GM23338 (cell line): ENCODE measurements around the gene GATA5. TPM values are rescaled to one million over a fixed set of nuclear protein-coding genes. Genes with fewer than 3 reads are reported as not detected.

Experiments
- ATAC-seq: fragments of 200-7000 bp; cut with Tn5 transposase; 3 replicates; pipeline ENCODE4 v1.9.1; 2020
- DNase-seq: peaks from one replicate; pipeline ENCODE4 v3.0.0-alpha.2; 2015; ENCODE audit warnings: low spot score
- H2AFZ ChIP-seq: fragments of 200-600 bp; sonication (generic); 2 replicates; pipeline ENCODE4 v1.8.0; 2016; ENCODE audit warnings: antibody characterized with exemption, mild to moderate bottlenecking, moderate library complexity
- H3F3A ChIP-seq: fragments of 200-600 bp; sonication (generic); replicated peaks from 2 replicates; pipeline ENCODE4 v1.8.0; 2017; ENCODE audit warnings: antibody characterized with exemption, mixed run types, low read depth
- H3K27ac ChIP-seq: fragments of 200-600 bp; sonication (generic); 2 replicates; pipeline ENCODE4 v1.6.1; 2016; ENCODE audit warnings: low read depth
- H3K27me3 ChIP-seq: fragments of 200-600 bp; sonication (generic); 2 replicates; pipeline ENCODE4 v1.8.0; 2016; ENCODE audit warnings: mild to moderate bottlenecking, mixed run types, moderate library complexity; ENCODE audit not compliant: insufficient read depth
- H3K36me3 ChIP-seq: fragments of 200-600 bp; sonication (generic); 2 replicates; pipeline ENCODE4 v1.8.0; 2016; ENCODE audit warnings: mild to moderate bottlenecking; ENCODE audit not compliant: insufficient read depth
- H3K4me1 ChIP-seq: fragments of 200-600 bp; sonication (generic); 2 replicates; pipeline ENCODE4 v1.8.0; 2016; ENCODE audit warnings: mild to moderate bottlenecking, moderate library complexity; ENCODE audit not compliant: insufficient read depth
- H3K4me2 ChIP-seq: fragments of 200-600 bp; sonication (generic); 2 replicates; pipeline ENCODE4 v1.7.1; 2017; ENCODE audit warnings: mixed run types
- H3K4me3 ChIP-seq: fragments of 200-600 bp; sonication (generic); 2 replicates; pipeline ENCODE4 v1.6.1; 2016; ENCODE audit warnings: mixed run types
- H3K79me2 ChIP-seq: fragments of 200-600 bp; sonication (generic); replicated peaks from 2 replicates; pipeline ENCODE4 v1.8.0; 2017; ENCODE audit warnings: mild to moderate bottlenecking; ENCODE audit not compliant: insufficient read depth
- H3K9me2 ChIP-seq: fragments of 200-600 bp; sonication (generic); 2 replicates; pipeline ENCODE4 v1.8.0; 2017; ENCODE audit not compliant: insufficient read depth
- H4K20me1 ChIP-seq: fragments of 200-600 bp; sonication (generic); replicated peaks from 2 replicates; pipeline ENCODE4 v1.8.0; 2017; ENCODE audit warnings: mild to moderate bottlenecking; ENCODE audit not compliant: insufficient read depth
- H3K27ac Mint-ChIP-seq: 2 replicates; pipeline ENCODE4 v1.8.0; 2020; ENCODE audit warnings: inconsistent platforms, mild to moderate bottlenecking, moderate library complexity, mixed read lengths
- H3K27me3 Mint-ChIP-seq: 3 replicates; pipeline ENCODE4 v1.8.0; 2022; ENCODE audit warnings: low read depth, mild to moderate bottlenecking, moderate library complexity, mixed read lengths, inconsistent platforms; ENCODE audit not compliant: insufficient read depth, poor library complexity
- H3K36me3 Mint-ChIP-seq: 3 replicates; pipeline ENCODE4 v1.8.0; 2021; ENCODE audit warnings: low read depth, mild to moderate bottlenecking, inconsistent platforms, moderate library complexity, mixed read lengths
- H3K4me1 Mint-ChIP-seq: 3 replicates; pipeline ENCODE4 v1.8.0; 2020; ENCODE audit warnings: mild to moderate bottlenecking, inconsistent platforms, mixed read lengths
- H3K4me3 Mint-ChIP-seq: 3 replicates; pipeline ENCODE4 v1.8.0; 2021; ENCODE audit warnings: moderate library complexity, mild to moderate bottlenecking, inconsistent platforms, mixed read lengths
- H3K9me3 Mint-ChIP-seq: 3 replicates; pipeline ENCODE4 v1.8.0; 2020; ENCODE audit warnings: moderate library complexity, mild to moderate bottlenecking, inconsistent platforms, mixed read lengths
- CREB1 ChIP-seq: fragments of 250-450 bp; sonication (Bioruptor Pico); IDR thresholded peaks from 2 replicates; pipeline ENCODE4 v1.5.0; 2020; ENCODE audit warnings: low read depth, mild to moderate bottlenecking, moderate library complexity
- CTCF ChIP-seq, 2 experiments: fragments of 200-600 bp in 1 of 2; sonication (generic) in 1 of 2; conservative IDR thresholded peaks; 2 replicates each; pipeline versions ENCODE4 v1.5.1 to v1.6.1; 2016 to 2017; ENCODE audit warnings: antibody characterized with exemption in 2 of 2, low read depth in 2 of 2, mild to moderate bottlenecking in 2 of 2, moderate library complexity in 1 of 2
- EZH2 ChIP-seq: fragments of 200-600 bp; sonication (generic); IDR thresholded peaks from one replicate; pipeline ENCODE4 v1.8.0; 2017; ENCODE audit warnings: antibody characterized with exemption, mild to moderate bottlenecking, low read depth; ENCODE audit not compliant: unreplicated experiment
- EZH2phosphoT487 ChIP-seq: fragments of 200-600 bp; sonication (generic); IDR thresholded peaks from one replicate; pipeline ENCODE4 v1.8.1; 2018; ENCODE audit warnings: antibody characterized with exemption; ENCODE audit not compliant: unreplicated experiment
- JUNB ChIP-seq: IDR thresholded peaks from one replicate; pipeline ENCODE4 v1.6.1; 2016; ENCODE audit warnings: antibody characterized with exemption; ENCODE audit not compliant: unreplicated experiment
- NANOG ChIP-seq: IDR thresholded peaks from 2 replicates; pipeline ENCODE4 v1.6.1; 2016; ENCODE audit warnings: antibody characterized with exemption, borderline replicate concordance
- POLR2AphosphoS5 ChIP-seq: IDR thresholded peaks from 2 replicates; pipeline ENCODE4 v1.6.1; 2016; ENCODE audit warnings: antibody characterized with exemption, low read depth
- REST ChIP-seq: IDR thresholded peaks from one replicate; pipeline ENCODE4 v1.6.1; 2018; ENCODE audit warnings: antibody characterized with exemption; ENCODE audit not compliant: unreplicated experiment
- STAT1 ChIP-seq: IDR thresholded peaks from one replicate; pipeline ENCODE4 v1.6.1; 2016; ENCODE audit warnings: antibody characterized with exemption; ENCODE audit not compliant: unreplicated experiment
- ZNF114 ChIP-seq: fragments of 250-450 bp; sonication (Bioruptor Pico); IDR thresholded peaks from 2 replicates; pipeline ENCODE4 v1.5.0; 2020; ENCODE audit warnings: mild to moderate bottlenecking, moderate library complexity
- ZNF331 ChIP-seq: fragments of 250-450 bp; sonication (Bioruptor Pico); IDR thresholded peaks from 2 replicates; pipeline ENCODE4 v1.5.0; 2020; ENCODE audit warnings: low read depth, mild to moderate bottlenecking, moderate library complexity
- polyA plus RNA-seq: library from polyadenylated mRNA; unstranded; fragments of >200 nt; fragmentation: Nextera tagmentation; extraction: Ambion mirVana; gene quantifications from 2 replicates; pipeline ENCODE4 v1.2.1, GENCODE V29; 2016
- total RNA-seq: library from RNA; depleted of rRNA; stranded (reverse); fragments of >200 nt; shearing (Covaris generic); gene quantifications from 2 replicates; pipeline ENCODE4 v1.2.3, GENCODE V29; 2014
- TF ChIP-seq, protein P1 (sequence below): IDR thresholded peaks from 2 replicates; pipeline ENCODE4 v1.6.1; 2016; ENCODE audit warnings: antibody characterized with exemption
- TF ChIP-seq, protein P2 (sequence below): fragments of 250-450 bp; sonication (Bioruptor Pico); IDR thresholded peaks from 2 replicates; pipeline ENCODE4 v1.5.0; 2020; ENCODE audit warnings: mild to moderate bottlenecking, moderate library complexity

GATA5 gene
- total and polyA plus RNA-seq, 2 experiments from 2014 or later = 0.60 to 0.73 TPM

- TF ChIP-seq ZNF331 (no peak), EZH2 (no peak), JUNB (no peak), EZH2phosphoT487 (no peak), CREB1 (CRISPR knock-in tag) (no peak), NANOG (no peak), POLR2AphosphoS5 (no peak), STAT1 (no peak), ZNF114 (no peak), REST (no peak), CTCF (conservative IDR thresholded peaks at IDR 0.05; ENCODE audit: low read depth in 2 of 2) (no peak)
- TF ChIP-seq, protein P1, sequence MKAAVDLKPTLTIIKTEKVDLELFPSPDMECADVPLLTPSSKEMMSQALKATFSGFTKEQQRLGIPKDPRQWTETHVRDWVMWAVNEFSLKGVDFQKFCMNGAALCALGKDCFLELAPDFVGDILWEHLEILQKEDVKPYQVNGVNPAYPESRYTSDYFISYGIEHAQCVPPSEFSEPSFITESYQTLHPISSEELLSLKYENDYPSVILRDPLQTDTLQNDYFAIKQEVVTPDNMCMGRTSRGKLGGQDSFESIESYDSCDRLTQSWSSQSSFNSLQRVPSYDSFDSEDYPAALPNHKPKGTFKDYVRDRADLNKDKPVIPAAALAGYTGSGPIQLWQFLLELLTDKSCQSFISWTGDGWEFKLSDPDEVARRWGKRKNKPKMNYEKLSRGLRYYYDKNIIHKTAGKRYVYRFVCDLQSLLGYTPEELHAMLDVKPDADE = no peak
- TF ChIP-seq, protein P2, sequence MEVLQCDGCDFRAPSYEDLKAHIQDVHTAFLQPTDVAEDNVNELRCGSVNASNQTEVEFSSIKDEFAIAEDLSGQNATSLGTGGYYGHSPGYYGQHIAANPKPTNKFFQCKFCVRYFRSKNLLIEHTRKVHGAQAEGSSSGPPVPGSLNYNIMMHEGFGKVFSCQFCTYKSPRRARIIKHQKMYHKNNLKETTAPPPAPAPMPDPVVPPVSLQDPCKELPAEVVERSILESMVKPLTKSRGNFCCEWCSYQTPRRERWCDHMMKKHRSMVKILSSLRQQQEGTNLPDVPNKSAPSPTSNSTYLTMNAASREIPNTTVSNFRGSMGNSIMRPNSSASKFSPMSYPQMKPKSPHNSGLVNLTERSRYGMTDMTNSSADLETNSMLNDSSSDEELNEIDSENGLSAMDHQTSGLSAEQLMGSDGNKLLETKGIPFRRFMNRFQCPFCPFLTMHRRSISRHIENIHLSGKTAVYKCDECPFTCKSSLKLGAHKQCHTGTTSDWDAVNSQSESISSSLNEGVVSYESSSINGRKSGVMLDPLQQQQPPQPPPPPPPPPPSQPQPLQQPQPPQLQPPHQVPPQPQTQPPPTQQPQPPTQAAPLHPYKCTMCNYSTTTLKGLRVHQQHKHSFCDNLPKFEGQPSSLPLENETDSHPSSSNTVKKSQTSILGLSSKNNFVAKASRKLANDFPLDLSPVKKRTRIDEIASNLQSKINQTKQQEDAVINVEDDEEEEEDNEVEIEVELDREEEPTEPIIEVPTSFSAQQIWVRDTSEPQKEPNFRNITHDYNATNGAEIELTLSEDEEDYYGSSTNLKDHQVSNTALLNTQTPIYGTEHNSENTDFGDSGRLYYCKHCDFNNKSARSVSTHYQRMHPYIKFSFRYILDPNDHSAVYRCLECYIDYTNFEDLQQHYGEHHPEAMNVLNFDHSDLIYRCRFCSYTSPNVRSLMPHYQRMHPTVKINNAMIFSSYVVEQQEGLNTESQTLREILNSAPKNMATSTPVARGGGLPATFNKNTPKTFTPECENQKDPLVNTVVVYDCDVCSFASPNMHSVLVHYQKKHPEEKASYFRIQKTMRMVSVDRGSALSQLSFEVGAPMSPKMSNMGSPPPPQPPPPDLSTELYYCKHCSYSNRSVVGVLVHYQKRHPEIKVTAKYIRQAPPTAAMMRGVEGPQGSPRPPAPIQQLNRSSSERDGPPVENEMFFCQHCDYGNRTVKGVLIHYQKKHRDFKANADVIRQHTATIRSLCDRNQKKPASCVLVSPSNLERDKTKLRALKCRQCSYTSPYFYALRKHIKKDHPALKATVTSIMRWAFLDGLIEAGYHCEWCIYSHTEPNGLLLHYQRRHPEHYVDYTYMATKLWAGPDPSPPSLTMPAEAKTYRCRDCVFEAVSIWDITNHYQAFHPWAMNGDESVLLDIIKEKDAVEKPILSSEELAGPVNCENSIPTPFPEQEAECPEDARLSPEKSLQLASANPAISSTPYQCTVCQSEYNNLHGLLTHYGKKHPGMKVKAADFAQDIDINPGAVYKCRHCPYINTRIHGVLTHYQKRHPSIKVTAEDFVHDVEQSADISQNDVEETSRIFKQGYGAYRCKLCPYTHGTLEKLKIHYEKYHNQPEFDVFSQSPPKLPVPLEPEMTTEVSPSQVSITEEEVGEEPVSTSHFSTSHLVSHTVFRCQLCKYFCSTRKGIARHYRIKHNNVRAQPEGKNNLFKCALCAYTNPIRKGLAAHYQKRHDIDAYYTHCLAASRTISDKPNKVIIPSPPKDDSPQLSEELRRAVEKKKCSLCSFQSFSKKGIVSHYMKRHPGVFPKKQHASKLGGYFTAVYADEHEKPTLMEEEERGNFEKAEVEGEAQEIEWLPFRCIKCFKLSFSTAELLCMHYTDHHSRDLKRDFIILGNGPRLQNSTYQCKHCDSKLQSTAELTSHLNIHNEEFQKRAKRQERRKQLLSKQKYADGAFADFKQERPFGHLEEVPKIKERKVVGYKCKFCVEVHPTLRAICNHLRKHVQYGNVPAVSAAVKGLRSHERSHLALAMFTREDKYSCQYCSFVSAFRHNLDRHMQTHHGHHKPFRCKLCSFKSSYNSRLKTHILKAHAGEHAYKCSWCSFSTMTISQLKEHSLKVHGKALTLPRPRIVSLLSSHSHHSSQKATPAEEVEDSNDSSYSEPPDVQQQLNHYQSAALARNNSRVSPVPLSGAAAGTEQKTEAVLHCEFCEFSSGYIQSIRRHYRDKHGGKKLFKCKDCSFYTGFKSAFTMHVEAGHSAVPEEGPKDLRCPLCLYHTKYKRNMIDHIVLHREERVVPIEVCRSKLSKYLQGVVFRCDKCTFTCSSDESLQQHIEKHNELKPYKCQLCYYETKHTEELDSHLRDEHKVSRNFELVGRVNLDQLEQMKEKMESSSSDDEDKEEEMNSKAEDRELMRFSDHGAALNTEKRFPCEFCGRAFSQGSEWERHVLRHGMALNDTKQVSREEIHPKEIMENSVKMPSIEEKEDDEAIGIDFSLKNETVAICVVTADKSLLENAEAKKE (CRISPR knock-in tag) = no peak
- Histone ChIP-seq H2AFZ (no peak overlapping the region), H4K20me1 (no peaks in the 10 kb centered on the region), H3K4me1 (no peaks in the 10 kb centered on the region), H3K9me2 (no peaks in the 10 kb centered on the region), H3K4me3 (no peak overlapping the region), H3K27me3 (no peaks in the 10 kb centered on the region), H3K79me2 (no peaks in the 10 kb centered on the region), H3K4me2 (no peak overlapping the region), H3F3A (0 out of 2 replicates have a peak, but pooled peaks cover 2% of the 10 kb centered on the region), H3K27ac (no peak overlapping the region), H3K36me3 (no peaks in the 10 kb centered on the region)
- no peaks in the 10 kb centered on the region for H3K9me3 Mint-ChIP-seq
- no peak for ATAC-seq
- H3K27ac Mint-ChIP-seq = peak overlapping the region; percentile 45; the same call in 1 of the 2 replicates
- H3K4me3 Mint-ChIP-seq = no peak overlapping the region
- H3K36me3 Mint-ChIP-seq = no peaks in the 10 kb centered on the region
- DNase-seq = no peak
- H3K4me1 Mint-ChIP-seq = peaks cover 6% of the 10 kb centered on the region
- H3K27me3 Mint-ChIP-seq = peaks cover 7% of the 10 kb centered on the region
Observed at GRCh38 chr20:62455929-62456328, 19.9 kb downstream of the GATA5 start.
